ENCODE results near the gene EIF5.

GRCh38 chr14:103349982-103350381, 15.9 kb downstream of the EIF5 start:
- TF ChIP-seq CTCF (IDR thresholded peaks at IDR 0.05) (no peak), POLR2A (IDR thresholded peaks at IDR 0.05) (no peak)
